BLaER1 (cell line): Measurements from ENCODE around the gene CNTN3.
A peak's percentile ranks its signal among the peaks of the same experiment; 100 is the strongest.

Experiments
- H3K27ac ChIP-seq: shearing (Covaris generic); formaldehyde crosslinking; 2 replicates; pipeline ENCODE4 v1.8.1; 2022
- H3K27me3 ChIP-seq: shearing (Covaris generic); formaldehyde crosslinking; 2 replicates; pipeline ENCODE4 v1.8.1; 2022
- H3K36me3 ChIP-seq: shearing (Covaris generic); formaldehyde crosslinking; 2 replicates; pipeline ENCODE4 v1.8.1; 2022
- H3K4me1 ChIP-seq: shearing (Covaris generic); formaldehyde crosslinking; 2 replicates; pipeline ENCODE4 v1.8.1; 2022
- H3K4me2 ChIP-seq: shearing (Covaris generic); formaldehyde crosslinking; 2 replicates; pipeline ENCODE4 v1.8.1; 2022
- H3K4me3 ChIP-seq: shearing (Covaris generic); formaldehyde crosslinking; 2 replicates; pipeline ENCODE4 v1.8.1; 2022
- H3K9ac ChIP-seq: shearing (Covaris generic); formaldehyde crosslinking; 2 replicates; pipeline ENCODE4 v1.8.1; 2022
- H3K9me3 ChIP-seq: shearing (Covaris generic); formaldehyde crosslinking; 2 replicates; pipeline ENCODE4 v1.8.1; 2022
- H4K20me1 ChIP-seq: shearing (Covaris generic); formaldehyde crosslinking; 2 replicates; pipeline ENCODE4 v1.8.1; 2022
- Cebpa-rat ChIP-seq: shearing (Covaris generic); IDR thresholded peaks from 2 replicates; pipeline ENCODE4 v1.8.1; 2022

CNTN3 gene

GRCh38 chr3:74614107-74614967, at the start of gene CNTN3:
TSS of gene CNTN3 (minus strand) at chr3:74614659. CDS start at chr3:74521112, 93,547 bp downstream.
- Histone ChIP-seq H3K4me2 (no peak within 1 kb of the TSS), H3K27me3 (no peaks in the 10 kb centered on the region), H3K27ac (no peak within 1 kb of the TSS), H3K4me1 (no peaks in the 10 kb centered on the region), H3K9me3 (peaks cover 12% of the 10 kb centered on the region), H3K4me3 (no peak within 1 kb of the TSS), H3K36me3 (no peaks in the 10 kb centered on the region), H3K9ac (no peak within 1 kb of the TSS), H4K20me1 (no peaks in the 10 kb centered on the region)
- no peak for TF ChIP-seq Cebpa-rat

GRCh38 chr3:74663178-74663577, 48.7 kb upstream of the CNTN3 start:
- peaks cover 10% of the 10 kb centered on the region for H3K4me1 ChIP-seq
- no peak overlapping the region for H3K4me3 ChIP-seq
- no peak overlapping the region for H3K27ac ChIP-seq
- no peak for TF ChIP-seq Cebpa-rat
- H3K9me3 ChIP-seq, result peaks cover 10% of the 10 kb centered on the region
- no peak overlapping the region for H3K4me2 ChIP-seq
- H3K36me3 ChIP-seq, result no peaks in the 10 kb centered on the region
- H4K20me1 ChIP-seq, result no peaks in the 10 kb centered on the region
- H3K9ac ChIP-seq, result no peak overlapping the region
- H3K27me3 ChIP-seq, result no peaks in the 10 kb centered on the region

GRCh38 chr3:74661672-74662071, 47.2 kb upstream of the CNTN3 start:
- no peaks in the 10 kb centered on the region for H3K36me3 ChIP-seq
- H3K9ac ChIP-seq, result no peak overlapping the region
- no peak overlapping the region for H3K4me3 ChIP-seq
- H3K9me3 ChIP-seq, result no peaks in the 10 kb centered on the region
- no peak for TF ChIP-seq Cebpa-rat
- H3K27me3 ChIP-seq, result no peaks in the 10 kb centered on the region
- H3K27ac ChIP-seq, result peak overlapping the region; percentile 22; the same call in 1 of the 2 replicates
- peak overlapping the region; percentile 34 for H3K4me2 ChIP-seq
- no peaks in the 10 kb centered on the region for H4K20me1 ChIP-seq
- peaks cover 10% of the 10 kb centered on the region for H3K4me1 ChIP-seq

- Histone ChIP-seq H4K20me1 (no peaks in the 10 kb centered on the region), H3K27ac (no peak overlapping the region), H3K36me3 (no peaks in the 10 kb centered on the region), H3K9me3 (no peaks in the 10 kb centered on the region), H3K27me3 (no peaks in the 10 kb centered on the region), H3K9ac (no peak overlapping the region), H3K4me2 (no peak overlapping the region), H3K4me1 (no peaks in the 10 kb centered on the region), H3K4me3 (no peak overlapping the region)
- TF ChIP-seq Cebpa-rat, result no peak
Observed at GRCh38 chr3:74651885-74652284, 37.4 kb upstream of the CNTN3 start.

GRCh38 chr3:74651292-74651691, 36.8 kb upstream of the CNTN3 start:
- H4K20me1 ChIP-seq, result no peaks in the 10 kb centered on the region
- H3K27me3 ChIP-seq, result no peaks in the 10 kb centered on the region
- H3K4me2 ChIP-seq, result no peak overlapping the region
- no peaks in the 10 kb centered on the region for H3K36me3 ChIP-seq
- H3K4me3 ChIP-seq, result no peak overlapping the region
- H3K9ac ChIP-seq, result no peak overlapping the region
- H3K4me1 ChIP-seq, result no peaks in the 10 kb centered on the region
- H3K9me3 ChIP-seq, result no peaks in the 10 kb centered on the region
- no peak overlapping the region for H3K27ac ChIP-seq
- no peak for TF ChIP-seq Cebpa-rat

GRCh38 chr3:74648107-74648506, 33.6 kb upstream of the CNTN3 start:
- no peak overlapping the region for H3K4me3 ChIP-seq
- no peak overlapping the region for H3K9ac ChIP-seq
- H3K27me3 ChIP-seq, result no peaks in the 10 kb centered on the region
- H3K4me2 ChIP-seq, result no peak overlapping the region
- TF ChIP-seq Cebpa-rat, result no peak
- no peaks in the 10 kb centered on the region for H4K20me1 ChIP-seq
- no peaks in the 10 kb centered on the region for H3K4me1 ChIP-seq
- H3K36me3 ChIP-seq, result no peaks in the 10 kb centered on the region
- no peak overlapping the region for H3K27ac ChIP-seq
- H3K9me3 ChIP-seq, result no peaks in the 10 kb centered on the region

- no peak for TF ChIP-seq Cebpa-rat
- Histone ChIP-seq H3K27ac (no peak overlapping the region), H3K36me3 (no peaks in the 10 kb centered on the region), H3K4me3 (no peak overlapping the region), H3K27me3 (no peaks in the 10 kb centered on the region), H3K9ac (no peak overlapping the region), H4K20me1 (no peaks in the 10 kb centered on the region), H3K4me1 (no peaks in the 10 kb centered on the region), H3K4me2 (no peak overlapping the region), H3K9me3 (no peaks in the 10 kb centered on the region)
Observed at GRCh38 chr3:74646094-74646493, 31.6 kb upstream of the CNTN3 start.

GRCh38 chr3:74643636-74644035, 29.2 kb upstream of the CNTN3 start:
- no peak overlapping the region for H3K27ac ChIP-seq
- no peaks in the 10 kb centered on the region for H3K9me3 ChIP-seq
- no peak overlapping the region for H3K9ac ChIP-seq
- H3K4me1 ChIP-seq, result no peaks in the 10 kb centered on the region
- no peak overlapping the region for H3K4me3 ChIP-seq
- no peaks in the 10 kb centered on the region for H3K36me3 ChIP-seq
- H3K4me2 ChIP-seq, result no peak overlapping the region
- no peak for TF ChIP-seq Cebpa-rat
- H4K20me1 ChIP-seq, result no peaks in the 10 kb centered on the region
- no peaks in the 10 kb centered on the region for H3K27me3 ChIP-seq

GRCh38 chr3:74642876-74643275, 28.4 kb upstream of the CNTN3 start:
- no peak overlapping the region for H3K4me3 ChIP-seq
- no peaks in the 10 kb centered on the region for H3K4me1 ChIP-seq
- no peak overlapping the region for H3K4me2 ChIP-seq
- H3K9me3 ChIP-seq, result no peaks in the 10 kb centered on the region
- no peak overlapping the region for H3K9ac ChIP-seq
- no peaks in the 10 kb centered on the region for H3K36me3 ChIP-seq
- H3K27ac ChIP-seq, result no peak overlapping the region
- H3K27me3 ChIP-seq, result no peaks in the 10 kb centered on the region
- no peak for TF ChIP-seq Cebpa-rat
- no peaks in the 10 kb centered on the region for H4K20me1 ChIP-seq

- H3K27me3 ChIP-seq, result no peaks in the 10 kb centered on the region
- no peaks in the 10 kb centered on the region for H3K36me3 ChIP-seq
- no peaks in the 10 kb centered on the region for H4K20me1 ChIP-seq
- no peak overlapping the region for H3K27ac ChIP-seq
- no peaks in the 10 kb centered on the region for H3K4me1 ChIP-seq
- no peak overlapping the region for H3K4me2 ChIP-seq
- TF ChIP-seq Cebpa-rat, result no peak
- H3K9ac ChIP-seq, result no peak overlapping the region
- no peaks in the 10 kb centered on the region for H3K9me3 ChIP-seq
- H3K4me3 ChIP-seq, result no peak overlapping the region
Observed at GRCh38 chr3:74640211-74640610, 25.8 kb upstream of the CNTN3 start.
